KOPT-K1 (cell line): ENCODE data around the gene MALRD1.

Source experiments
- H3K27ac ChIP-seq: fragments of 200-600 bp; sonication (generic); 2 replicates; pipeline ENCODE4 v1.5.1; 2016; ENCODE audit warnings: antibody characterized with exemption, mild to moderate bottlenecking, low read depth, low read length; ENCODE audit not compliant: poor library complexity, severe bottlenecking
- H3K36me3 ChIP-seq: fragments of 200-600 bp; sonication (generic); 2 replicates; pipeline ENCODE4 v1.5.1; 2017; ENCODE audit warnings: antibody characterized with exemption, mild to moderate bottlenecking, low read length, moderate library complexity; ENCODE audit not compliant: insufficient read depth
- H3K9me3 ChIP-seq: fragments of 200-600 bp; sonication (generic); 2 replicates; pipeline ENCODE4 v1.5.1; 2017; ENCODE audit warnings: antibody characterized with exemption, low read length, mild to moderate bottlenecking; ENCODE audit not compliant: insufficient read depth, poor library complexity, severe bottlenecking

The MALRD1 gene

GRCh38 chr10:19231034-19231433, 182.4 kb downstream of the MALRD1 start:
- no peak overlapping the region for H3K27ac ChIP-seq
- peaks cover 6% of the 10 kb centered on the region for H3K9me3 ChIP-seq
- H3K36me3 ChIP-seq: no peaks in the 10 kb centered on the region

- Histone ChIP-seq H3K36me3 (no peaks in the 10 kb centered on the region), H3K9me3 (no peaks in the 10 kb centered on the region), H3K27ac (no peak overlapping the region)
These were observed 197.5 kb downstream of the MALRD1 start for GRCh38 chr10:19245889-19246752.

GRCh38 chr10:19247843-19248242, 199.2 kb downstream of the MALRD1 start:
- no peak overlapping the region for H3K27ac ChIP-seq
- no peaks in the 10 kb centered on the region for H3K9me3 ChIP-seq
- H3K36me3 ChIP-seq: no peaks in the 10 kb centered on the region

GRCh38 chr10:19250546-19250945, 201.9 kb downstream of the MALRD1 start:
- Histone ChIP-seq H3K36me3 (no peaks in the 10 kb centered on the region), H3K27ac (no peak overlapping the region), H3K9me3 (no peaks in the 10 kb centered on the region)

GRCh38 chr10:19252531-19252930, 203.9 kb downstream of the MALRD1 start:
- H3K27ac ChIP-seq: no peak overlapping the region
- H3K9me3 ChIP-seq: no peaks in the 10 kb centered on the region
- no peaks in the 10 kb centered on the region for H3K36me3 ChIP-seq

- H3K36me3 ChIP-seq: no peaks in the 10 kb centered on the region
- no peaks in the 10 kb centered on the region for H3K9me3 ChIP-seq
- H3K27ac ChIP-seq: no peak overlapping the region
These were observed 207.7 kb downstream of the MALRD1 start for GRCh38 chr10:19256331-19256730.

GRCh38 chr10:19263262-19263661, 214.7 kb downstream of the MALRD1 start:
- Histone ChIP-seq H3K27ac (no peak overlapping the region), H3K9me3 (no peaks in the 10 kb centered on the region), H3K36me3 (no peaks in the 10 kb centered on the region)

GRCh38 chr10:19283285-19283684, 234.7 kb downstream of the MALRD1 start:
- H3K9me3 ChIP-seq: no peaks in the 10 kb centered on the region
- H3K36me3 ChIP-seq: no peaks in the 10 kb centered on the region
- no peak overlapping the region for H3K27ac ChIP-seq

GRCh38 chr10:19283786-19284185, 235.2 kb downstream of the MALRD1 start:
- no peak overlapping the region for H3K27ac ChIP-seq
- H3K36me3 ChIP-seq: no peaks in the 10 kb centered on the region
- H3K9me3 ChIP-seq: no peaks in the 10 kb centered on the region

GRCh38 chr10:19290770-19291169, 242.2 kb downstream of the MALRD1 start:
- no peaks in the 10 kb centered on the region for H3K9me3 ChIP-seq
- no peak overlapping the region for H3K27ac ChIP-seq
- H3K36me3 ChIP-seq: no peaks in the 10 kb centered on the region

GRCh38 chr10:19294233-19294632, 245.6 kb downstream of the MALRD1 start:
- Histone ChIP-seq H3K9me3 (no peaks in the 10 kb centered on the region), H3K27ac (no peak overlapping the region), H3K36me3 (no peaks in the 10 kb centered on the region)

- Histone ChIP-seq H3K36me3 (no peaks in the 10 kb centered on the region), H3K27ac (no peak overlapping the region), H3K9me3 (no peaks in the 10 kb centered on the region)
These were observed 251.0 kb downstream of the MALRD1 start for GRCh38 chr10:19299645-19300044.

- no peak overlapping the region for H3K27ac ChIP-seq
- H3K9me3 ChIP-seq: no peaks in the 10 kb centered on the region
- no peaks in the 10 kb centered on the region for H3K36me3 ChIP-seq
These were observed 253.5 kb downstream of the MALRD1 start for GRCh38 chr10:19302117-19302516.

- H3K9me3 ChIP-seq: no peaks in the 10 kb centered on the region
- H3K36me3 ChIP-seq: no peaks in the 10 kb centered on the region
- no peak overlapping the region for H3K27ac ChIP-seq
These were observed 261.5 kb downstream of the MALRD1 start for GRCh38 chr10:19310066-19310465.

- H3K27ac ChIP-seq: no peak overlapping the region
- no peaks in the 10 kb centered on the region for H3K9me3 ChIP-seq
- H3K36me3 ChIP-seq: no peaks in the 10 kb centered on the region
These were observed 267.7 kb downstream of the MALRD1 start for GRCh38 chr10:19316204-19316870.

- Histone ChIP-seq H3K27ac (no peak overlapping the region), H3K9me3 (no peaks in the 10 kb centered on the region), H3K36me3 (no peaks in the 10 kb centered on the region)
These were observed 269.4 kb downstream of the MALRD1 start for GRCh38 chr10:19317952-19318351.
